ENCODE results near the gene XDH.

DNA sequence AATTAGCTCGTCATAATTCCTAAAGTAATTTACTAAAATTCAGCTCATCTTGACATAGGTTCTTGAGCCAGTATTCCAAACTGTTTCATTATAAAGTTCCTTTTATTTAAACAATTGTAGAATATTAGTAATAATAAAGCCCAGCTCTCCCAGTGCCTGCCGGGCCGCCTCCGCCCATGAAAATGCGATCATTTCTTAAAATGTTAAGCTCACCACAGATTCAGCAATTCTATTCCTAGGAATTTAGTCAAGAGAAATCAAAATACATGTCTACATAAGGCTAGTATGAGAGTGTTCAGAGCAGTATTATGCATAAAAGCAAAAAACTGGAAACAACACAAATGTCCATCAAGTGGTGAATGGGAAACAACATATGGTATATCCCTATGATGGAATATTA, 52.0 kb downstream of the XDH start:
- TF ChIP-seq, protein P1, sequence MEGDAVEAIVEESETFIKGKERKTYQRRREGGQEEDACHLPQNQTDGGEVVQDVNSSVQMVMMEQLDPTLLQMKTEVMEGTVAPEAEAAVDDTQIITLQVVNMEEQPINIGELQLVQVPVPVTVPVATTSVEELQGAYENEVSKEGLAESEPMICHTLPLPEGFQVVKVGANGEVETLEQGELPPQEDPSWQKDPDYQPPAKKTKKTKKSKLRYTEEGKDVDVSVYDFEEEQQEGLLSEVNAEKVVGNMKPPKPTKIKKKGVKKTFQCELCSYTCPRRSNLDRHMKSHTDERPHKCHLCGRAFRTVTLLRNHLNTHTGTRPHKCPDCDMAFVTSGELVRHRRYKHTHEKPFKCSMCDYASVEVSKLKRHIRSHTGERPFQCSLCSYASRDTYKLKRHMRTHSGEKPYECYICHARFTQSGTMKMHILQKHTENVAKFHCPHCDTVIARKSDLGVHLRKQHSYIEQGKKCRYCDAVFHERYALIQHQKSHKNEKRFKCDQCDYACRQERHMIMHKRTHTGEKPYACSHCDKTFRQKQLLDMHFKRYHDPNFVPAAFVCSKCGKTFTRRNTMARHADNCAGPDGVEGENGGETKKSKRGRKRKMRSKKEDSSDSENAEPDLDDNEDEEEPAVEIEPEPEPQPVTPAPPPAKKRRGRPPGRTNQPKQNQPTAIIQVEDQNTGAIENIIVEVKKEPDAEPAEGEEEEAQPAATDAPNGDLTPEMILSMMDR (optimal IDR thresholded peaks at IDR 0.05 in 1 of 3, IDR thresholded peaks at IDR 0.05 in 1 of 3, conservative IDR thresholded peaks at IDR 0.05 in 1 of 3; ENCODE audit: extremely low read depth in 1 of 3, insufficient read depth in 2 of 3, low read length in 3 of 3), result no peak
- no peak for TF ChIP-seq EZH2 (IDR thresholded peaks at IDR 0.05; ENCODE audit: low read length)
